ENCODE results near the gene MRPL43.

MRPL43 gene

DNA sequence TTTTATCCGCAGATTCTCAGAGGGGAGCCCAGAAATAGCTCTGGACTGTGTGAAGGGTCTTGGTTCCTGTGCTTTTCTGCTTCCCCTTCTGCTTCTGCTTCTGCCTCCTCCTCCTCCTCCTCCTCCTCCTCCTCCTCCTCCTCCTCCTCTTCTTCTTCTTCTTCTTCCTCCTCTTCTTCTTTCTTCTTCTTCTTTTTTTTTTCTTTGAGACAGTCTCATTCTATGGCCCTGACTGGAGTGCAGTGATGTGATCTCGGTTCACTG is 32.1 kb upstream of the MRPL43 start:
- no peak for DNase-seq

DNA sequence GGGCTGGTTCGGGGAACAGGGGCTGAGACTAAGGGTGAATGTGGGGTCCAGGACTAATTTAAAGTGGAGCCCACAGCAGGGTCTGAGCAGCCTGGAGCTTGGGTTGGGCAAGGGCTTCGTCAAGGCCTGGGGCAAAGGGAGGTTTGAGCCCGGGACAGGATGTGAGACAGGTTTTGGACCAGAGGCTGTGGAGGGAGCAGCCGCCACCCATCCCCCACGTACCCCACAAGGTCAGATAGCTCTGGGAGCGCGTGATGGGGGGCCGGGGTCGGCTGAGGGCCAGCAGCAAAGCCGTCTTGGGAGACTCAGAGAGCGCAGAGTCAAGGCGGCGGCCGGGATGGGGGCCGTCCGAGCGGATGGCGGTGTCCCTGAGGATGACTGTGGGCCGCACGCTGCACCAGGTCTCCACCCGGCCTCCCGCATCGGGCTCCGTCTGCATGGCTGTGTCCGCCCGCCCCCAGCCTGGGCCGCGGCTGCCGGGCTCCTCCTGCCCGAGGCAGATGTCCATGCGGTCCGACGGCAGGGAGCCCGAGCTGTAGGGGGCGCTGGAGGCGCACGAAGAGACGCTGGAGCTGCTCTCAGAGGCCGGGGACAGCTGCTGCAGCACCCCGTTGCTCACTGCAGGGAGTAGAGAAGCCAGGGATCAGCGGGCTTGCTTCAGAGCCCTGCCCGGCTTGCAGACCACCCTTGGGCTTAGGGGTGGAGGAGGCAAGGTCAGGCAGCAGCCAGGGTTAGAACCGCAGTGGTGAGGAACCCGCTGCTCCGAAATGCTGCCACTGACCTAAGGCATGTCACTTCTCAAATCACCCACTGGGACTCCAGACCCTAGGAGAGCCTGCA is 31.5 kb upstream of the MRPL43 start:
- DNase-seq: peak; percentile 66 to 76

GRCh38 chr10:101018118-101018599 is 30.9 kb upstream of the MRPL43 start:
- no peak for DNase-seq

DNA sequence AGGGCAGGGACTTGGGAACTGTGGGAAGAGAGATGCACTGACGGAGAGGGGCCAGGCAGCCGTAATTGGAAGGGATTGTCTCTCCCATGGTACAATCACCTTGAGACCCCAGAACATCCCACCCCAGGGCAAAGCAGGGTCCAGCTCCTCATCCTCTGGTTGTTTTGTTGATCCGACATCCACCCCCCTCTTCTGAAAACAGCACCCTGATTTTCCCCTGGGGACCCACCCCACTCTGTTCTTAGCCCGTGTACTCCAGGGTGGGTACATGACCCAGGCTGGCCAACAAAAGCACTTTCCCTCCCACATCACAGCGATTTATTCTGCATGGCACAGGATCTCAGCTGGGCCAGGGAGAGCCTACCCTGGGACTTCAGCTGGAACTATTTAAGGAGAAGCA is 29.5 kb upstream of the MRPL43 start:
- DNase-seq: no peak

DNA sequence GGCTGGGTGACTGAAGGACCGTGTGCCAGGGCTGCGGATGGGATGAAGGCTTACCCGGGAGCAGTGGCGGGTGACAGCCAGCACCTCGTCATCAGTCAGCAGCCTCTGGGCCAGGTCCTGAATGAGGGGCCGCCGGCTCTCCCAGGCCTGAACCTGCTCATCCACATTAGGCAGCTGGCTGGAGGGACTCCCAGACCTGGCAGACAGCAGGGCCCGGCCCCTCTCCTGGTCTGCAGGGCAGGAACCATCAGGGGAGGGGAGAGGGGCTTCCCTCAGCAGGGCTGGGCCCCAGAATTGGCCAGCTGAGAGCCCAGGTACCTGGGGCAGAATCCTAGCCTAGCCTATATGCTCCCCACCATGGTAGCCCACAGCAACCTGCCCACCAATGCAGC is 28.3 kb upstream of the MRPL43 start:
- DNase-seq: no peak

DNA sequence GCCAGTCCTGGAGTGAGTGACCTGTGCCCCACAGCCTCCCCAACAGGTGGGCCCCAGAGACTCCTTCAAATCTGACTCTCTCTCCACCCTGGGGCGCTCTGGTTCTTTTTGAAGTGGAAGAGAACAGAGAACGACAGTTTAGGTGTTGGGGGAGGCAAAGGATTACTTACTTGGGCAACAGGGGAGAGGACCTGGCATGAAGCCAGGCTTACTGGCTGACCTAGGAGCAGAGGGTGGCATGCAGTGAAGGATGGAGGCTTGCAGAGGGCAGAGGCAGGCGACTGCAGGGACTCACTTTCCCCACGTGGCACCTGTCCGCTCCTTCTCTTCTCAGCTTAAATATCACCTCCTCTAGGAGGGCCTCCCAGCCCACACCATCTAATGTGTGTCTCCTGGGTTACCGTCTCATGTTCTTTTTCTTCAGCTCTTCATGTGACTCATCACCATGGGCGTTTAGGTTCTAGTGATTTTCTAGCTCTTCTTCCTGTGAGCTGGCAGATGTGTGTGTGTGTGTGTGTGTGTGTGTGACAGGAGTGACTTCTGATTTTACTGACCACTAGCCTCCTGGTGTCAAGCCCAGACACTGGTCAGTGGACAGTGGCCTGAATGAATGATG is 27.8 kb upstream of the MRPL43 start:
- DNase-seq: no peak

DNA sequence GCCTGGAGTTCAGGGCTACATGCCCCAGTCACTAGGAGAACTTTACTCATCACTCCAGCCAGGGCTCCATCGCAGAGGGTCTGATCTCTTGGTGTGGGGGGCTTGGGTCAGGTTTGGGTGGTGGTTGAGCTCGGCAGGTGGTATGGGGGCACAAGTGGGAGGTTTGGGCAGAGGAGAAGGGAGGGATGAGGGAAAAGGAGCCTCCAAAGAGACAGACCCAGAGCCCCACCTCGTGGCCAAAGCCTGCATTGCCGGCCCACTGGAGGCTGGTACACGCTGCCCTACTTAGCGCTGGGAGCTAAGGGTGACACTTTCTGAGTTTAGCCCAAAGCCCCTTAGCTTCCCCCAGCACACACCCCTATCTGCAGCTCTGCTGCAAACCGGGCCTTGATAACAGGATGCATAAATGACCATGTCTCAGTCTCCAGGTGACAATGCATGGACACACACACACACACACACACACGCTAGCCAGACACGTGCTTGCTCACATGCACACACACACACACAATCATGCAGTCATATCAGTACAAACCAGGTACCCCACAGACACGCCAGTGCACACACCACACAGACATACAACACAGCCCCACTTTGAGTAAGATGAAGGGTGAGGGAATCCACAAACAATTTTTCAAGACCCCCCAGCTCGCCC is 27.1 kb upstream of the MRPL43 start:
- DNase-seq: peak; percentile 59 to 78

GRCh38 chr10:101013365-101013825 is 26.1 kb upstream of the MRPL43 start:
- DNase-seq: no peak

DNA sequence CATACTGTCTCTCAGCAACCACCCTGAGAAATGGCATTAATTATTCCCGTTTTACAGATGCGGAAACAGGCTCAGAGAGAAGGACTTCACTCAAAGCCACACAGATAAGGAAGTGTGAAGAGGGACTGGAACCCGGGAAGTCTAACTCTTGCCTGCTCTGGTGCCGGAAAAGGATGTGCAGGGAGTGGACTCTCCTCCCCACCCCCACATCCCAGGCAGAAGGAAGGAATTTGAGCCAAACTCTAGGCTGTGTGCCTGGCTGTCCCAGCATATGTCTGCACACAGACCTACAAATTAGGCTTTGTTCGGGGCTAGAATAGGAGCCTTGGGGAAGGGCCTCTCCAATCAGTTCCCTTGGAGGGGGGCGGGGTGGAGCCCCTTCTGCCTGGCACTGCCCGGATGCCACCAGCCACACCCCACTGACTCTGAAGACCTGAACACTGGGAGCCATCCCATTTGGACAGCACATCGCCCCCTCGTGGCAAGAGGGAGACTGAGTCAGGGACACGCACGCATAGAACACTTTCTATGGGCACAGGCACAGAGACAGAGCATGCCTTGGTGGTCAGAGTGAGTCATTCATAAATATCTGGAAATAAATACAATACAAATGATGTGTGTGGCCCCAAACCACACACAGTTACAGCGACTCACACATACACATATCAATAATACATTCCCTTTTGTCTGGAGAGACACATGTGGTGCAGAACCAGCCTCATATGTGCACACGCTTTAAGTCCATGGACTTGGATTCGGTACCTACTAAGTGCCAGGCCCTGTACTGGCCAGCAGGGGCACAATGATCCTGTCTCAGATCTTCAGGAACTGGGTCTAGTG is 25.4 kb upstream of the MRPL43 start:
- DNase-seq: peak; percentile 80 to 81

DNA sequence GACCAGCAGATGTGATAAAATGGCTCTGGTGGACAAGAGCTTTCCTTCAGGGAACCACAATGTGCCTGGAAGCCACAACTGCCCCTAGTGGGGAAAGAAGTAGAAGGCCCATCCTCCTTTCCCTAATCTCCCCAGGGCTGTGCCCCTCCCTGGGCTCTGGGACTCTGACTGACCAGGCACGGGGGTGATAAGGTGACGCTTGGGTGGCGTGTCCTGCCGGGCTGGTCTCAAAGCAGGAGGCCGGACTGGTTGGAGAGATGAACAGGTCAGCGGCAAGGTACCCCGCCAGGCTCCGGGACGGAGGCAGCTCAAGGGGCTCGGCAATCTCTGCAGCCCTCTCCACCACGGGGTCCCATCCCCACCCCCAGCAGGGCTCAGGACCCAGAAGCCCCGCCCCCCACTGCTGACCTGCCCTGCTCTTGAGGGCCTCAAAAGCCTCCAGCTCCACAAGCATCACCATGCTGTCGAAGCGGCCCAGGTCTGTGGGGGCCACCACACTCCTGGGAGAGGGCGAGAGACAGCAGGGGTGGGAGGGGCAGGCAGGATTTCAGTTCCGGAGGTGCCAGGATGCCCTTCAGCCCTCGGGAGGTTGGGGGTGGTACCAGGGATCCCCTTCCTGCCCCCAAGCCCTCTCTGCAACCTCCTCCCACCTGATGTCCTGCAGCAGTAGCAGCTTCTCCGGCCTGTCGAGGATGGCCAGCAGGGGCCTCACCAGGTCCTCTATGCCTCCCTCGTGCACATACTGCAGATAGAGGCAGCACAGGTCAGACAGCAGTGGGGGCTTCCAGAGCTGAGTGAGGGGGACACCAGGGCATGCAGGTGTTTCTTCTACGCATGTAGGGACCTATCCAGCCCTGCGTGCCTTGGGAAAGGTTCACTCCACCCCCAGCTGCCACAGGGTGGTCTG is 24.5 kb upstream of the MRPL43 start:
- no peak for DNase-seq

DNA sequence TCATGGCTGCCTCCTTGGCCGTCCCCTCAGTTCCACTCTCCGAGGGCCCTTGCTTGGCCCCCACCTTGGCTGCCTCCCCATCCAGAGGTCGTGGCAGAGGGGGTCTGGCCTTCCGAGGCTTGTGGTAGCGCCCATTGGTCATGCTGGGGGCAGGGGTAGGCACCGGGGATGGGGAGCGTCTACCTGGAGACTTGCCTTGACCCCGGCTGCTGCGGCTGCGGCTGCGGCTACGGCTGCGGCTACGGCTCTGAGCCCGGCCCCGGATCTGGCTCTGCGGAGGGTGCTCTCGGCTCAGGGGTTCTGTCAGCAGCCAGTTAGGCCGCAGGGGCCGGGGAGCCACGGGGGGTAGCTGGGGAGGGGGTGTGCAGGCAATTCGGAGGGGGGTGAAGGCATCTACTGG is 23.0 kb upstream of the MRPL43 start:
- no peak for DNase-seq

GRCh38 chr10:101008823-101009423 is 21.6 kb upstream of the MRPL43 start:
- DNase-seq: no peak

DNA sequence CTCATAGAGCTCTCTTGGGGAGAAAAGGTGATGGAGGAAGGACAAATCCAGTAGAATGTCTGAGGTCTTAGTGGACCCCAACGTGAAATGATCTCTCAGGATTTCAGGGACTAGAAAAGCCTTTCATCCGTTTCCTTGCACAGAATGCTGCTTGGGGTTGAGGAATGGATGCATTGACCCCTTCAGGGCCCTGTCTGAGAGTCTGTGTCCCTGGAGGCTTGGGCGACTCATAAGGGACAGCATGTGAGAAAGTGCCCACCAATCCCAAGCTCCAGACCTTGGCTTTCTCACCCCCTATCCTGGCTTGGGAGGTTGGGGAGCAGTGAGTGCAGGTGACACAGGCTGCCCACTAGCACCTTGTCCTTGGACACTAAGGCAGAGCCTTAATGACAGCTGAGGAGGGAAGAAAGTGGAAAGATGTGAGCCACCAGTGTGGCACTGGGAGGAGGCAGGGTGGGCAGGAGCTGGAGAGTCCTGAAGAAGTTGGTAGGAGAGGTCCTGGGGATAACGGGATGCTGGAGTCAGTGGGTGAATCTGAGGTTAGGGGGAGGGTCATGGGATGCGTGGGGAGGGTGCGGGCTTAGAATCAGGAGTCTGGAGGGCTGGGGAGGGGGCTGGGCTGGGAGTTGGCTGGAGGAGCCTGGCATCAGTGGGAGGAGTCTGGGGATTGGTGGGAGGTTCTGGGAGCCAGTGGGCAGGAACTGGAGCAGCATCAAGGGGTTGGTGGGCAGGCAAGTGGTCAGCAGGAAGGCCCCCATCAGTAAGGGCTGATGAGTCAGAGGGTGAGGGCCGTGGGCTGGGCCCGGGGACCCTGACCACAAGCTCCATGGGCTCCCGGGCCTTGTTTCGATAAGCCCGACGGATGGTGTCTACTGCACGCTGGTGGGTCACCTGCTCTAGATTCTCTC is 20.9 kb upstream of the MRPL43 start:
- no peak for DNase-seq

GRCh38 chr10:101007099-101007711 is 19.9 kb upstream of the MRPL43 start:
- DNase-seq: no peak

GRCh38 chr10:101006593-101007098 is 19.3 kb upstream of the MRPL43 start:
- no peak for DNase-seq

GRCh38 chr10:101005869-101006567 is 18.7 kb upstream of the MRPL43 start:
- no peak for DNase-seq

- no peak for DNase-seq
Measured at GRCh38 chr10:101005361-101005760, 18.1 kb upstream of the MRPL43 start.

DNA sequence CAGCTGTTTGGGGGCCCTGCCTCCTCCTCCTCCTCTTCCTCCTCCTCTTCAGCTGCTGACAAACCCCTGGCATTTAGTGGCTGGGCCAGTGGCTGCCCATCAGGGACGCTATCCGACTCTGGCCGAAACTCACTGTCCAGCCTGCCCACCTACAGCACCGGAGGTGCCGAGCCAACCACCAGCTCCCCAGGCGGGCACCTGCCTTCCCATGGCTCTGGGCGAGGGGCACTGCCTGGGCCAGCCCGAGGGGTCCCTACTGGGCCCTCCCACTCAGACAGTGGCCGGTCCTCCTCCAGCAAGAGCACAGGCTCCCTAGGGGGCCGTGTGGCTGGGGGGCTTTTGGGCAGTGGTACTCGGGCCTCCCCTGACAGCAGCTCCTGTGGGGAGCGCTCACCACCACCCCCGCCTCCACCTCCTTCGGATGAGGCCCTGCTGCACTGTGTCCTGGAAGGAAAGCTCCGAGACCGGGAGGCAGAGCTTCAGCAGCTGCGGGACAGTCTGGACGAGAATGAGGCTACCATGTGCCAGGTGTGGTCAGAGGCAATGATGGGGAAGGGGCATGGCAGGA is 16.4 kb upstream of the MRPL43 start:
- no peak for DNase-seq

DNA sequence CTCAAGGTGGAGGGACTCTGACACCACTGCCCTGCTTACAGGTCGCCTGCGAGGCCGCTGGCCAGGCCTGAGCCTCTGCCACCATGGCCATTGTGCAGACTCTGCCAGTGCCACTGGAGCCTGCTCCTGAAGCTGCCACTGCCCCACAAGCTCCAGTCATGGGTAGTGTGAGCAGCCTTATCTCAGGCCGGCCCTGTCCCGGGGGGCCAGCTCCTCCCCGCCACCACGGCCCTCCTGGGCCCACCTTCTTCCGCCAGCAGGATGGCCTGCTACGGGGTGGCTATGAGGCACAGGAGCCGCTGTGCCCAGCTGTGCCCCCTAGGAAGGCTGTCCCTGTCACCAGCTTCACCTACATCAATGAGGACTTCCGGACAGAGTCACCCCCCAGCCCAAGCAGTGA is 15.2 kb upstream of the MRPL43 start:
- DNase-seq: no peak

Measured in activated CD4-positive, alpha-beta T cell treated with anti-CD3 and anti-CD28 coated beads for 4 hours (primary cell).